Measurements from ENCODE around the gene DMD. TPM values are rescaled to one million over a fixed set of nuclear protein-coding genes. Genes with fewer than 3 reads are reported as not detected.

The DMD gene
- polyA plus RNA-seq, 1 donor from 2014 or later: 21.6 TPM

- H4K20me1 ChIP-seq (ENCODE audit: insufficient read depth): no peaks in the 10 kb centered on the region
- no peaks in the 10 kb centered on the region for H3K9me3 ChIP-seq (ENCODE audit: low read length)
- TF ChIP-seq SMC3 (conservative IDR thresholded peaks at IDR 0.05; ENCODE audit: poor library complexity): no peak
- no peak for TF ChIP-seq EP300 (conservative IDR thresholded peaks at IDR 0.05; ENCODE audit: poor library complexity, severe bottlenecking)
- no peak for TF ChIP-seq MXI1 (conservative IDR thresholded peaks at IDR 0.05; ENCODE audit: poor library complexity, severe bottlenecking)
- no peak for TF ChIP-seq POLR2AphosphoS5 (IDR thresholded peaks at IDR 0.05)
- no peak for TF ChIP-seq REST (IDR thresholded peaks at IDR 0.05; ENCODE audit: borderline replicate concordance)
- no peak for TF ChIP-seq RAD21 (conservative IDR thresholded peaks at IDR 0.05)
- TF ChIP-seq CTCF (IDR thresholded peaks at IDR 0.05; ENCODE audit: poor library complexity, severe bottlenecking): no peak
- no peak for TF ChIP-seq TAF1 (IDR thresholded peaks at IDR 0.05; ENCODE audit: low read depth)
- no peak for TF ChIP-seq EZH2 (IDR thresholded peaks at IDR 0.05; ENCODE audit: borderline replicate concordance, insufficient read depth, low read length, poor library complexity, severe bottlenecking)
- no peak overlapping the region for H3K4me3 ChIP-seq (ENCODE audit: low read length)
- H3F3A ChIP-seq (ENCODE audit: insufficient read depth, low read length, poor library complexity, severe bottlenecking): no peaks in the 10 kb centered on the region
- no peaks in the 10 kb centered on the region for H3K27me3 ChIP-seq (ENCODE audit: insufficient read depth, low read depth, low read length)
- H3K4me2 ChIP-seq (ENCODE audit: low read length): no peak overlapping the region
- H3K9me2 ChIP-seq (ENCODE audit: insufficient read depth, low read length): no peaks in the 10 kb centered on the region
- no peaks in the 10 kb centered on the region for H3K36me3 ChIP-seq (ENCODE audit: insufficient read depth, low read length)
- no peak overlapping the region for H3K27ac ChIP-seq (ENCODE audit: low read length)
- H2AFZ ChIP-seq (ENCODE audit: low read depth, low read length): no peak overlapping the region
- no peaks in the 10 kb centered on the region for H3K79me2 ChIP-seq (replicated peaks; ENCODE audit: insufficient read depth, low read length)
- no peak overlapping the region for H3K9ac ChIP-seq (ENCODE audit: low read length)
Observed at GRCh38 chrX:31872007-31872406, 1339.3 kb downstream of the DMD start.

GRCh38 chrX:31870267-31870666, 1341.1 kb downstream of the DMD start:
- Histone ChIP-seq H3K27ac (ENCODE audit: low read length) (no peak overlapping the region), H3K9ac (ENCODE audit: low read length) (no peak overlapping the region), H3K27me3 (ENCODE audit: insufficient read depth, low read depth, low read length) (no peaks in the 10 kb centered on the region), H4K20me1 (ENCODE audit: insufficient read depth) (no peaks in the 10 kb centered on the region), H3K4me3 (ENCODE audit: low read length) (no peak overlapping the region), H3K9me2 (ENCODE audit: insufficient read depth, low read length) (no peaks in the 10 kb centered on the region), H3K36me3 (ENCODE audit: insufficient read depth, low read length) (no peaks in the 10 kb centered on the region), H3K4me2 (ENCODE audit: low read length) (no peak overlapping the region), H3F3A (ENCODE audit: insufficient read depth, low read length, poor library complexity, severe bottlenecking) (no peaks in the 10 kb centered on the region), H3K79me2 (replicated peaks; ENCODE audit: insufficient read depth, low read length) (no peaks in the 10 kb centered on the region), H3K9me3 (ENCODE audit: low read length) (no peaks in the 10 kb centered on the region), H2AFZ (ENCODE audit: low read depth, low read length) (no peak overlapping the region)
- TF ChIP-seq TAF1 (IDR thresholded peaks at IDR 0.05; ENCODE audit: low read depth) (no peak), RAD21 (conservative IDR thresholded peaks at IDR 0.05) (no peak), POLR2AphosphoS5 (IDR thresholded peaks at IDR 0.05) (no peak), EP300 (conservative IDR thresholded peaks at IDR 0.05; ENCODE audit: poor library complexity, severe bottlenecking) (no peak), REST (IDR thresholded peaks at IDR 0.05; ENCODE audit: borderline replicate concordance) (no peak), SMC3 (conservative IDR thresholded peaks at IDR 0.05; ENCODE audit: poor library complexity) (no peak), EZH2 (IDR thresholded peaks at IDR 0.05; ENCODE audit: borderline replicate concordance, insufficient read depth, low read length, poor library complexity, severe bottlenecking) (no peak), CTCF (IDR thresholded peaks at IDR 0.05; ENCODE audit: poor library complexity, severe bottlenecking) (no peak), MXI1 (conservative IDR thresholded peaks at IDR 0.05; ENCODE audit: poor library complexity, severe bottlenecking) (no peak)
